Panc1 (cell line): Measurements from ENCODE around the gene SSBP2. TPM values are rescaled to one million over a fixed set of nuclear protein-coding genes. Genes with fewer than 3 reads are reported as not detected.

Experiments used
- ATAC-seq: fragments of 200-7000 bp; cut with Tn5 transposase; 2 replicates; pipeline ENCODE4 v1.9.1; 2020; ENCODE audit warnings: mild to moderate bottlenecking, moderate library complexity
- BruUV-seq: library from RNA; stranded (reverse); fragments of 400-500 nt; replicated peaks from 2 replicates; lab custom pipeline; 2021; lab: Mats Ljungman, UMichigan
- CTCF ChIA-PET: fragments of 300-600 bp; sonication (Branson Sonifier 250); formaldehyde crosslinking; loops from one replicate; lab custom pipeline; 2022; ENCODE audit warnings: antibody characterized with exemption; lab: Charles Lee
- POLR2A ChIA-PET: fragments of 300-600 bp; sonication (Branson Sonifier 250); formaldehyde crosslinking; loops from one replicate; lab custom pipeline; 2022; ENCODE audit warnings: antibody characterized with exemption; lab: Charles Lee
- DNase-seq: peaks from one replicate; pipeline ENCODE4 v3.0.0-alpha.2; 2010; ENCODE audit warnings: low read depth, low spot score
- H3K27ac ChIP-seq: 2 replicates; pipeline ENCODE4 v1.5.1; 2011; ENCODE audit warnings: mild to moderate bottlenecking, low read length, inconsistent platforms
- H3K27me3 ChIP-seq: fragments of 200-500 bp; sonication (Bioruptor generic); 2 replicates; pipeline ENCODE4 v1.6.0; 2014; ENCODE audit warnings: low read length, inconsistent platforms; ENCODE audit not compliant: control insufficient read depth, insufficient read depth
- H3K36me3 ChIP-seq: fragments of 200-500 bp; sonication (Bioruptor generic); 2 replicates; pipeline ENCODE4 v1.5.1; 2014; ENCODE audit warnings: inconsistent platforms, mild to moderate bottlenecking, low read length, moderate library complexity; ENCODE audit not compliant: control insufficient read depth, insufficient read depth
- H3K4me1 ChIP-seq: 2 replicates; pipeline ENCODE4 v1.5.1; 2011; ENCODE audit warnings: inconsistent platforms, mild to moderate bottlenecking, low read length, moderate library complexity; ENCODE audit not compliant: control insufficient read depth, insufficient read depth
- H3K4me3 ChIP-seq, 2 experiments: 2 replicates each; pipeline ENCODE4 v1.5.1; 2011 to 2012; ENCODE audit warnings: low read depth in 2 of 2, low read length in 2 of 2, mild to moderate bottlenecking in 2 of 2, inconsistent platforms in 1 of 2, moderate library complexity in 1 of 2
- H3K9me3 ChIP-seq: fragments of 200-500 bp; sonication (Bioruptor generic); 2 replicates; pipeline ENCODE4 v1.5.1; 2014; ENCODE audit warnings: low read depth, mild to moderate bottlenecking, inconsistent platforms, low read length, moderate library complexity; ENCODE audit not compliant: control insufficient read depth, insufficient read depth
- POLR2AphosphoS5 ChIP-seq: IDR thresholded peaks from 2 replicates; pipeline ENCODE4 v1.6.1; 2012; ENCODE audit warnings: mild to moderate bottlenecking, low read depth, low read length, moderate library complexity
- SIN3A ChIP-seq: IDR thresholded peaks from 2 replicates; pipeline ENCODE4 v1.6.1; 2012; ENCODE audit warnings: low read depth, mild to moderate bottlenecking, low read length, moderate library complexity, borderline replicate concordance; ENCODE audit not compliant: insufficient read depth
- TCF7L2 ChIP-seq: IDR thresholded peaks from 2 replicates; pipeline ENCODE4 v1.6.1; 2011; ENCODE audit warnings: mild to moderate bottlenecking, low read depth, low read length, inconsistent platforms
- in situ Hi-C: cut with HindIII; loops from 2 replicates; pipeline ENCODE4 v1.10.0; 2016; ENCODE audit warnings: low sequenced_read_pairs, low pct_unique_long_range_greater_than_20kb
- intact Hi-C: fragments of 100-400 bp; cut with micrococcal nuclease; formaldehyde crosslinking; loops from one replicate; pipeline ENCODE4 v1.10.0; 2022; ENCODE audit not compliant: unreplicated experiment
- total RNA-seq: library from RNA; stranded (reverse); gene quantifications from one replicate; pipeline ENCODE4 v1.2.1, GENCODE V29; 2021; ENCODE audit not compliant: unreplicated experiment
- TF ChIP-seq, protein P1 (sequence below), 2 experiments: IDR thresholded peaks; 2 replicates each; pipeline ENCODE4 v1.6.1; 2011 to 2012; ENCODE audit warnings: low read depth in 2 of 2, control low read depth in 1 of 2, low read length in 1 of 2, mild to moderate bottlenecking in 1 of 2, moderate library complexity in 1 of 2; ENCODE audit not compliant: insufficient read depth in 1 of 2
- TF ChIP-seq, protein P2 (sequence below): fragments of 450-650 bp; IDR thresholded peaks from 2 replicates; pipeline ENCODE4 v1.5.1; 2017; ENCODE audit warnings: mild to moderate bottlenecking

Gene SSBP2
- total RNA-seq, 1 experiment from 2014 or later, result 16.3 TPM

DNA sequence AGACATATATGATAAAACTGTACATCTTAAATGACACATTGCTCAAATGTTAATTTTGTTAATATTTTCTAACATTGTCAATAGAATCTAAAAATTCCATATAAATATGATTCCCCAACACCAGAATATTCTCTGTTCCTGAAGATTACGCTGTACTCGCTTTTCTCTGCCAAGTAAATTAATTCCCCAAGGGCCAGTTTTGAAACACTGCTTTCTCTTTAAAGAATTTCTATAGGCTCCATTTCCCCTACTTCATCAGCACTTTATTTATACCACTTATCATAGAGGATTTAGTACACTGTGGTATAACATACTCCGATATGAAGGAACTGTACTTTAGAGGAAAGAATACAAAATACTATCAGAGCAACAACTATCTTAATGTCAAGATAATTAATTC, 255.6 kb downstream of the SSBP2 start:
- no peaks in the 10 kb centered on the region for H3K27me3 ChIP-seq
- H3K4me3 ChIP-seq, result no peak overlapping the region
- in situ Hi-C loops, result no loop called here
- ATAC-seq (no peak), DNase-seq (no peak)
- H3K36me3 ChIP-seq, result no peaks in the 10 kb centered on the region
- CTCF ChIA-PET, result no interaction called here
- no TSS peak for BruUV-seq
- intact Hi-C loops, result no loop called here
- TF ChIP-seq, protein P1, sequence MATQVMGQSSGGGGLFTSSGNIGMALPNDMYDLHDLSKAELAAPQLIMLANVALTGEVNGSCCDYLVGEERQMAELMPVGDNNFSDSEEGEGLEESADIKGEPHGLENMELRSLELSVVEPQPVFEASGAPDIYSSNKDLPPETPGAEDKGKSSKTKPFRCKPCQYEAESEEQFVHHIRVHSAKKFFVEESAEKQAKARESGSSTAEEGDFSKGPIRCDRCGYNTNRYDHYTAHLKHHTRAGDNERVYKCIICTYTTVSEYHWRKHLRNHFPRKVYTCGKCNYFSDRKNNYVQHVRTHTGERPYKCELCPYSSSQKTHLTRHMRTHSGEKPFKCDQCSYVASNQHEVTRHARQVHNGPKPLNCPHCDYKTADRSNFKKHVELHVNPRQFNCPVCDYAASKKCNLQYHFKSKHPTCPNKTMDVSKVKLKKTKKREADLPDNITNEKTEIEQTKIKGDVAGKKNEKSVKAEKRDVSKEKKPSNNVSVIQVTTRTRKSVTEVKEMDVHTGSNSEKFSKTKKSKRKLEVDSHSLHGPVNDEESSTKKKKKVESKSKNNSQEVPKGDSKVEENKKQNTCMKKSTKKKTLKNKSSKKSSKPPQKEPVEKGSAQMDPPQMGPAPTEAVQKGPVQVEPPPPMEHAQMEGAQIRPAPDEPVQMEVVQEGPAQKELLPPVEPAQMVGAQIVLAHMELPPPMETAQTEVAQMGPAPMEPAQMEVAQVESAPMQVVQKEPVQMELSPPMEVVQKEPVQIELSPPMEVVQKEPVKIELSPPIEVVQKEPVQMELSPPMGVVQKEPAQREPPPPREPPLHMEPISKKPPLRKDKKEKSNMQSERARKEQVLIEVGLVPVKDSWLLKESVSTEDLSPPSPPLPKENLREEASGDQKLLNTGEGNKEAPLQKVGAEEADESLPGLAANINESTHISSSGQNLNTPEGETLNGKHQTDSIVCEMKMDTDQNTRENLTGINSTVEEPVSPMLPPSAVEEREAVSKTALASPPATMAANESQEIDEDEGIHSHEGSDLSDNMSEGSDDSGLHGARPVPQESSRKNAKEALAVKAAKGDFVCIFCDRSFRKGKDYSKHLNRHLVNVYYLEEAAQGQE (IDR thresholded peaks at IDR 0.05; ENCODE audit: insufficient read depth in 1 of 2, low read depth in 2 of 2, low read length in 1 of 2), result no peak
- TF ChIP-seq TCF7L2, result no peak
- no peak for TF ChIP-seq SIN3A
- TF ChIP-seq POLR2AphosphoS5, result no peak
- TF ChIP-seq, protein P2, sequence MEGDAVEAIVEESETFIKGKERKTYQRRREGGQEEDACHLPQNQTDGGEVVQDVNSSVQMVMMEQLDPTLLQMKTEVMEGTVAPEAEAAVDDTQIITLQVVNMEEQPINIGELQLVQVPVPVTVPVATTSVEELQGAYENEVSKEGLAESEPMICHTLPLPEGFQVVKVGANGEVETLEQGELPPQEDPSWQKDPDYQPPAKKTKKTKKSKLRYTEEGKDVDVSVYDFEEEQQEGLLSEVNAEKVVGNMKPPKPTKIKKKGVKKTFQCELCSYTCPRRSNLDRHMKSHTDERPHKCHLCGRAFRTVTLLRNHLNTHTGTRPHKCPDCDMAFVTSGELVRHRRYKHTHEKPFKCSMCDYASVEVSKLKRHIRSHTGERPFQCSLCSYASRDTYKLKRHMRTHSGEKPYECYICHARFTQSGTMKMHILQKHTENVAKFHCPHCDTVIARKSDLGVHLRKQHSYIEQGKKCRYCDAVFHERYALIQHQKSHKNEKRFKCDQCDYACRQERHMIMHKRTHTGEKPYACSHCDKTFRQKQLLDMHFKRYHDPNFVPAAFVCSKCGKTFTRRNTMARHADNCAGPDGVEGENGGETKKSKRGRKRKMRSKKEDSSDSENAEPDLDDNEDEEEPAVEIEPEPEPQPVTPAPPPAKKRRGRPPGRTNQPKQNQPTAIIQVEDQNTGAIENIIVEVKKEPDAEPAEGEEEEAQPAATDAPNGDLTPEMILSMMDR, result no peak
- no peaks in the 10 kb centered on the region for H3K9me3 ChIP-seq
- no peak overlapping the region for H3K27ac ChIP-seq
- POLR2A ChIA-PET, result interaction anchor here (0.6 kb wide), 1 partner anchor 71 kb away, joined by 4 read pairs; no protein-coding TSS in a partner anchor
- no peaks in the 10 kb centered on the region for H3K4me1 ChIP-seq

DNA sequence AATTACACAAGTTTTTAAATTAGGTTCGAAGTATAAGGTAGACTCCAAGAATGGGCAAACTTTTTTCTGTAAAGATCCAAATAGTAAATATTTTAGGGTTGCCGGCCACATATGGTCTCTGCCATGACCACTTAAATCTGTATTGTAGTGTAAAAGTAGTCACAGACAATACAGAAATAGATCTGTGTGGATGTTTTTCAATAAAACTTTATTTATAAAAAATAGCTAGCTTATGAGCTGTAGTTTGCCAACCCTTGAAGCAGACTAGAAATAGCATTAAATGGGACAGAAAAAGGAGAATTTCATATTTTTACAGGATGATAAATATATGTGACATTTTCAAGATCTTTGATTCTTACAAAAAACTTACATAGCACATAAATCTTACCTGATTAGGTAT, 262.0 kb downstream of the SSBP2 start:
- H3K36me3 ChIP-seq, result no peaks in the 10 kb centered on the region
- ChIA-PET CTCF (no interaction called here), POLR2A (no interaction called here)
- BruUV-seq, result no TSS peak
- TF ChIP-seq POLR2AphosphoS5 (no peak), SIN3A (no peak)
- no peaks in the 10 kb centered on the region for H3K9me3 ChIP-seq
- intact Hi-C loops, result no loop called here
- no peak overlapping the region for H3K27ac ChIP-seq
- H3K4me3 ChIP-seq, result no peak overlapping the region
- H3K27me3 ChIP-seq, result no peaks in the 10 kb centered on the region
- ATAC-seq (no peak), DNase-seq (no peak)
- no peaks in the 10 kb centered on the region for H3K4me1 ChIP-seq
- in situ Hi-C loops, result no loop called here

DNA sequence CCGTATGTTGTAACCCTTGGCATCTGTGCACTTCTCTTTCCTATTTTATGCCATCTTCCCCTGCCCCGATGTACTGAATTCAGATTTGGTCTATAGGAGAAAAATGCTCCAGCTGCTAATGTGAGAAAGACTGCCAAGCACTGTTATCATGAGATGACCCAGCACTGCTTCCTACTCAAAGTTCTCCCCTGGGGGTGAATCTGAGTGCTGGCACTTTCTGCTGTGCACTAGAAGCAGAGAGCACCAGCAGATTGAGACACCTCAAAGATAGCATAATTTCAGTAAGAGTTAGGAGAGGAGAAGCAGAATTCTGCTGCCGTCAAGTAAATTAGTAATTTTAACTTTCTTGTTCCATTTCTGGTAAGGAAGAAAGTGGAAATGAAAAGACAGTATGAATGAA, 264.2 kb downstream of the SSBP2 start:
- Histone ChIP-seq H3K9me3 (no peaks in the 10 kb centered on the region), H3K4me3 (no peak overlapping the region), H3K36me3 (no peaks in the 10 kb centered on the region), H3K4me1 (no peaks in the 10 kb centered on the region), H3K27ac (no peak overlapping the region), H3K27me3 (no peaks in the 10 kb centered on the region)
- ATAC-seq (no peak; the same call in 1 of the 2 replicates), DNase-seq (no peak)
- ChIA-PET CTCF (no interaction called here), POLR2A (no interaction called here)
- in situ Hi-C loops (no loop called here), intact Hi-C loops (no loop called here)
- no peak for TF ChIP-seq POLR2AphosphoS5
- no peak for TF ChIP-seq TCF7L2
- TF ChIP-seq, protein P1 (IDR thresholded peaks at IDR 0.05; ENCODE audit: insufficient read depth in 1 of 2, low read depth in 2 of 2, low read length in 1 of 2), result no peak
- TF ChIP-seq, protein P2, result no peak
- no peak for TF ChIP-seq SIN3A
- BruUV-seq, result no TSS peak
